NCI-H2081 treated with DMSO at 0.1 percent for 48 hours (cell line): ENCODE data around the gene OR10A6.

ENCODE experiments used
- DNase-seq: peaks from one replicate; lab custom pipeline; 2025; lab: John Stamatoyannopoulos, UW

The OR10A6 gene

GRCh38 chr11:7931168-7931567 is at the start of gene OR10A6:
OR10A6 (minus strand) TSS chr11:7931268; CDS start chr11:7928662, 2,606 bp downstream.
- no peak for DNase-seq

- DNase-seq = no peak
Measured at GRCh38 chr11:7977232-7977917, 46.3 kb upstream of the OR10A6 start.

- no peak for DNase-seq
Measured at GRCh38 chr11:7974668-7975067, 43.6 kb upstream of the OR10A6 start.

- no peak for DNase-seq
Measured at GRCh38 chr11:7973011-7973410, 41.9 kb upstream of the OR10A6 start.

DNA sequence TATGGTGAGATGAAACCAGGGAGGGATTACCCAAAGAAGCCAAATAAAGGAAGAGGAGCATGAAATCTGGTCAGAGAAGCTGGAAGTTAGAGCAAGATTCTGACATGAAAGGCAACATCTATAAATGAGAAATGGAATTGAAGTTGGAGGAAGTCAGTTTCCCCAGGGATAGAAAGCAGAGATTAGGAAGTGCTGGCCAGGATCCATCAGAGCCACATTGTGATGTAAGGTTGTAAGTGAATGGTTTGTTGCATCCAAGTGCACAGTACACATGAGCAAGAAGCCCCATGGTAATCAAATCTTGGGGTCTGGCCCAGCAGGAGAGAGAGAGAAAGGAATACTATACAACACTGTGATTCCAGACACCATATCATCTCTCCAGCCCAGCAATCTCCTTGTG is 40.8 kb upstream of the OR10A6 start:
- no peak for DNase-seq

DNA sequence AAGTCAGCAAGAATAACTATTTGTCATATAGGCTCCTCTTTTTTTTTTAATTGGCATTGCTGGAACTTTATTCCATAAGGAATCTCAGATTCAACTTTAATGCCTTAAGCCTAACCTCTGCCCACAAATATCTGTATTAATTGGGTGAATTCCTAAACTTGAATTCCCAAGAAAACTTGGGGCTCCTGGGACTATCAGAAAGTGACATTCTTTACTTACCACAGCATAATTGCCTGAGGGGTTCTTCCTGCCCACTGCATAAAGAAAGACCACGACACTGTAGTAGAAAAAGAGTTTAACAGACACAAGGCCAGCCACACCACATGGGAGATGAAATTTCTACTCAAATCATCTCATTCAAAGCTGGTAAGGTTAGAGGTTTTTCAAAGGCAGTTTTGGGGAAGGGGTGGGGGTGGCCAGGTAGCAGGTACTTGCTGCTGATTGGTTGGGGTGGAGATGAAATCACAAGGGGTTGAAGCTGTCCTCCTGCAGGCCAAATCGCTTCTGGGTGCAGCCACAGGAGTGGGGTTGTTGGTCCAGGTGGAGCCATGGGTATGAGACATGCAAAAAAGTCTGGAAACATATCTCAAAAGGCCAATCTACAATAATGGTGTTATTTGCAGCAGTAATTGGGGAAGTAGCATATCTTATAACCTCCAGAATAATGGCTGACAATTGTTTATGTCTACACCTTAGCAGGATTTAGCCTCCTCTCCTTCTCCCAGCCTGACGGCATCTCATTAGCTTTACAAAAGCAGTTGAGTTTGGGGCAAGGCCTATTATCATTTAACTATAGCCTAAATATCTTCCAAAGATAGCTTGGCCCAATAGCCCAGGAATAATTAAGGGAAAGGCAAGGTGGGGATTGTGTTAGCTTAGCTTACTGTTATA is 38.9 kb upstream of the OR10A6 start:
- no peak for DNase-seq

- DNase-seq = no peak
Measured at GRCh38 chr11:7968686-7969085, 37.6 kb upstream of the OR10A6 start.

DNA sequence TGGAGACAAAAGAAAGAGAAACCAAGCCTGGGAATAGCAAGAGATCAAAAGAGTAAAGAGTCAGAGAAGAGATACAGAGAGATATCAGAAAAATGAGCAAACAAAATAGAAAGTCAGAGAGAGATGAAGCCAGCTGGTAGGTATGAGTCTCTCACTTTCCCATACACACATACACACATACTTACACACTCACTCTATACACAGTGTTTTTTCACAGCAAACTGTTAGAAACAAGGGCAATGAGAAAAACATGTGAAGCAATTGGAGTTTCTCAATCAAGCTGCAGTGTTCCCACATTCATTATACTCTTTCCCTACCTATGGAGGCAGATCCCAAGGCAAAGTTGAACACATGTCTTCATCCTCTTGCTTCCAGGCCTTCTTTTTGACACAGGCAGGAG is 36.8 kb upstream of the OR10A6 start:
- no peak for DNase-seq

DNA sequence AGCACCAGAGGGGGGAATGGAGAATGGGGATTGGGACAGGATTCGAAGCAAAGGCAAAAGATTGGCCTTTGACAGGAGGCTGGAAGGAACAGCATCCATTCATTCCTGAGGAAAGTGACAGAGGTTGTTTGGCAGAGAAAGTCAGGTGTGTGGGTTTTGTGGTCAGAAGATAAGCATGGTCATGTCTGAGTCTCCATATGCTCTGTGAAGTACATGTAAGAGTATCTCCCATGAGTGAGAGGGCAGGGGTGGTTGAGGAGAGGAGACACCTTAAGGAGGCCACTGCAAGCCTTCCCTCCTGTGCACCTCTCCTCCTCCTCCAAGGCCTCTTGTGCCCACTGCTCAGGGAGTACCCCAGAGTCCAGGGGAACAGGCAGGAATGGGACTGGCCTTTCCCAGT is 36.0 kb upstream of the OR10A6 start:
- DNase-seq = no peak

- DNase-seq = no peak
Measured at GRCh38 chr11:7965386-7965785, 34.3 kb upstream of the OR10A6 start, which contains the start of gene NLRP10. NLRP10 (minus strand) TSS chr11:7965447; CDS start chr11:7963495, 1,952 bp downstream.

DNA sequence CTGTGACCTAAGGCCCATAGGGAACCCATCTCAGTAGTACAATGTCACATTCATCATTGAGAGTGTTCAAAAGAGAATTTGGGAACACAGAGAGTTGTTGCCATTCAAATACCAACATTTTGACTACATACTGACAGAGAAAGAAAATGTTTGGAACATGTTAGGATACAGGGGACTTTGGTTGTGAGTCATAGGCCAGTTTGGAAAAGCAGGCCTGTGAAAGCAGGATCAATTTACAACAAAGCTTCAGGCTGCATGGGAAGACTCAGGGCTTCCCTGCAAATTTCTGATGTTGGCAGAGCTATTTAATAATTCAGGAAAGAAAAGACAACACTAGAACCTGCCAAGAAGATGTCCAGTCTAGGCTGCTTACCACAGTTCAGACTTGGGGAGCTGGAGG is 33.8 kb upstream of the OR10A6 start:
- no peak for DNase-seq

DNA sequence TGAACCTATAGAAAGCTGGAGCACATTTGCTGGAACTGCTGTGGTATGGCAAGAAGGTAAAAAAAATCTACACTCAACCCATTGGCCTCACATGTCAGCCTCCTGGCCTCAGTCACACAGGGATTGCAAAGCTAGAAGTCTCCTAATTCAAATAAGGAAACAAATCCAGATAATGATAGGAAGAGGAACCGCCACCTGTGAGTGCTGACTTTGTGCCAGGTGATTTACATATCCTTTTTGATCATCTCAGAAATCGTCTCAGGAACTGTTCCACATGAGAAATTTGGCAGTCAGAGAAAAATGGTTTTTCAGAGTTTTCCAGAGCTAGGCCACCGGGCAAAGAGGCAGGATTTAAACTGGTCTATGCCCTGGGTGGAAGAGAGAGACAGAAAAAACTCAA is 33.2 kb upstream of the OR10A6 start:
- DNase-seq = no peak

DNA sequence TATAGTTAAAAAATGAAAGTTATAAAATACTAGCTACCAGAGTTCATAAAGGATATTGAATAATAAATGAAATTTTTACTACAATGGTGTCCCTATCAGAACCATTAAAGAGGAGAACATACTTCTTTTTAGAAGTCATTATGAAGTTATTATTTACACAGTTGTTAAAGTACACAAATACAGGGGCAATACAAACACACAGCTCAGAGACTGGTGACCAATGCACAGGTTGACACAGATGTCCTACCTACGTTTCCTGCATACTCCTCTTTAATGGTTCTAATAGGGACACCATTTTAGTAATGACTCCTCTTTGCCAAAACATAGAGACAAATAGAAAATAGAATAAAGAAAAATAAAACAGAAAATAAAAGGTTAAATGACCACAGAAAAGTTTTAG is 24.1 kb upstream of the OR10A6 start:
- DNase-seq = no peak

- no peak for DNase-seq
Measured at GRCh38 chr11:7949934-7950333, 18.9 kb upstream of the OR10A6 start.

- DNase-seq = no peak
Measured at GRCh38 chr11:7944123-7944522, 13.1 kb upstream of the OR10A6 start.

GRCh38 chr11:7941608-7942007 is 10.5 kb upstream of the OR10A6 start, which contains the start of gene OR10A3:
OR10A3 (minus strand) TSS chr11:7941708; CDS start chr11:7939520, 2,188 bp downstream.
- DNase-seq = no peak

GRCh38 chr11:7941146-7941545 is 10.1 kb upstream of the OR10A6 start:
- no peak for DNase-seq

GRCh38 chr11:7936615-7937014 is 5.5 kb upstream of the OR10A6 start:
- no peak for DNase-seq

DNA sequence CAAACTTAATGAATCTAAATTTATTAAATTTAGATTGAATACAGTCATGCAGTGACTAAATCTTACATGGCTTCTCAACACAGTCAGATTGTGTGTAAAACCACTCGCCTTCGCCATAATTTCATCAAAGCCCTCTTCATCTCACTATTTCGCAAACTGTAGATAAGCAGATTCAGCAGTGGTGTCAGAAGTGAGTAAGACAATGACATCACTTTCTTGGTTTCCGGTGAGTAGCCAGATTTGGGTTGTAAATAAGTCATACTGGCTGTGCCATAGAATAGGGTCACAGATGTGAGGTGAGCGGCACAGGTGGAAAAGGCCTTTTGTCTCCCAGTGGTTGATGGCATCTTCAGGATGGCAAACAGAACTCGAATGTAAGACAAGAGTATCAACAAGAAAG is 3.4 kb downstream of the OR10A6 start:
- DNase-seq = no peak

- DNase-seq = no peak
Measured at GRCh38 chr11:7924536-7924935, 6.5 kb downstream of the OR10A6 start.

- DNase-seq = no peak
Measured at GRCh38 chr11:7918141-7918540, 12.9 kb downstream of the OR10A6 start.

GRCh38 chr11:7911011-7911410 is 20.1 kb downstream of the OR10A6 start:
- no peak for DNase-seq

DNA sequence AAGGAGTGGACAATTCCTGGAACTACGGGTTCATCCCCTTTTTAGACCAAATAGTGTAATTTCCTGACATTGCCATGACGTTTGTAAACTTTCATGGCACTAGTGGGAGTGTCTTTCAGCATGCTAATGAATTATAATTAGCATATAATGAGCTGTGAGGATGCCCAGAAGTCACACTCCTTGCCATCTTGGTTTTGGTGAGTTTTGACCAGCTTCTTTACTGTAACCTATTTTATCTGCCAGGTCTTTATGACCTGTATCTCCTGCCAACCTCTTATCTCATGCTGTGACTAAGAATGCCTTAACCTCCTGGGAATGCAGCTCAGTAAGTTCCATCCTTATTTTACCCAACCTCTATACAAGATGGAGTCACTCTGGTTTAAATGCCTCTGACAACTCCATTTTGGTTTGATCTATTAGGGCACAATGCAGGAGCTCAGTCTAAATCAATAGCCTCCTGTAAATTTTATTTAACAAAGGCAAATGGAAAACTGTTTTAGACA is 20.7 kb downstream of the OR10A6 start:
- DNase-seq = no peak
